HG03521 (cell line): ENCODE measurements around the gene KCNQ1.

ENCODE experiments used
- ATAC-seq: cut with Tn5 transposase; IDR thresholded peaks from one replicate; pipeline ENCODE4 v1.9.1; 2021; ENCODE audit warnings: mild to moderate bottlenecking, moderate library complexity; ENCODE audit not compliant: unreplicated experiment

The KCNQ1 gene

GRCh38 chr11:2459016-2459725, 14.4 kb downstream of the KCNQ1 start:
- no peak for ATAC-seq

DNA sequence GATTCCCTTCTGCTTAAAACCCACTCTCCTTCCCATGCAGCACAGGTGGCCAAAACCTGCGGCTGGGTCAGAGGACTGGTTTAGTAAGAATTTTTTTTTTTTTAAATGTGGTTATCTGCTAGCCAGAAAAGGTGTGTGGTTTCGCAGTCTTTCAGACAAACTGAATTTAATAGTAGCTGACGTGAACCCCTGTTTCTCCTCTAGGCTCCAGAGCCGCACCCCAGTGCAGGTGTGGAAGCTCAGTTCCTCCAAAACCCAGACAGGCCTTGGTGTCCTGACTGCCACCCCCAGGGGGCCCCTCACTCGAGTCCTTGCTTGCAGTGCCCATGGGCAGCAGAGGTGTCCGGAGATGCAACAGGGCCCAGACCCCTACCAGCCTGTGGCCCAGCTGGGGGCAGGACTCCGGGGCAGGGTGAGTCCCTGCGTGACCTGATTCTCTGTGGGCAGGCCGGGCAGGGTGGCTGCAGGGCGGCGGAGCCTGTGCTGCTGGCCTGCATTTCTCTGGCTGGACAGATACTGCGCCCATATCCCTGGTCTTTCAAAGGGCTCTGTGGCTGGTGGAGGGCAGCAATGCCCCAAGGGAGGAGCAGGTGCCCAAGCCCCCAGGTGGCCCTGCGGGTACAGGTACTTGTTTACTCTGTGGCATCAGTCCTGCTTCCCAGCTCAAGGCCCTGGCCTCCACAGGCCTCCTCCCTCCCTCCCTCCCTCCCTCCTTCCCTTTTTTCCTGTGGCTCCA, 15.2 kb downstream of the KCNQ1 start:
- no peak for ATAC-seq

GRCh38 chr11:2460540-2461252, 15.9 kb downstream of the KCNQ1 start:
- ATAC-seq: no peak

DNA sequence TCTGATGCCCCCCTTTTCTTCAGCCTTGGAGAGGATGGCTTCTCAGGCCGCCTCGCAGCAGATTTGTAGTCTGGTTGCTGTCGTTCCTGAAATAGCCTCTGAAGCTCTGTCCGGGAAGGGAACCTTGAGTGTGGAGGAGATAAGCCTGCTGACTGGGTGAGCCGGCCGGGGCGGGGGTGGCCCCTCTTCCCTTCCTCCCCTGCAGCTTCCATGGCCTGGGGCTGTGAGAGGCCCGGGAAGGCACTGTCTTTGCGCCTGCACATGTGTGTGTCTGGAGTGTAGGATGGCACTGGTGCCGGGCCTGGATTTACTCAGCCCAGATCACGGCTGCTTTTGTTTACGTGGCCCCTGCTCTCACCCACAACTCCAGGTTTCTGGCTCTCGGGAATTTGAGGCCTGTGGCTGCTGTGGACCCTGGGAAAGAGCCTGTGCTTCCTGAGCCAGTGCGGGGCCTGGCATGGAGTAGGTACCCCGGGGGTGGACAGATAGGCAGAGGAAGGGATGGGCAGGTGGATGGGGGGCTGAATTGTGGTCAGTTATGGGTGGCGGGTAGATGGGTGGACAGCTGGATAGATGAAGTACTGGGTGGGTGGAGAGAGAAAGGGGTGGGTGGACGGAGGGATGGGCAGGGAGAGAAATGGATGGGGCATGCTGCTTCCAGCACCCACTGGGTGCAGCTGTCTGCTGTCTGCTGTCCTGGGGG, 16.6 kb downstream of the KCNQ1 start:
- ATAC-seq: no peak

- no peak for ATAC-seq
Observed at GRCh38 chr11:2461956-2462542, 17.2 kb downstream of the KCNQ1 start.

DNA sequence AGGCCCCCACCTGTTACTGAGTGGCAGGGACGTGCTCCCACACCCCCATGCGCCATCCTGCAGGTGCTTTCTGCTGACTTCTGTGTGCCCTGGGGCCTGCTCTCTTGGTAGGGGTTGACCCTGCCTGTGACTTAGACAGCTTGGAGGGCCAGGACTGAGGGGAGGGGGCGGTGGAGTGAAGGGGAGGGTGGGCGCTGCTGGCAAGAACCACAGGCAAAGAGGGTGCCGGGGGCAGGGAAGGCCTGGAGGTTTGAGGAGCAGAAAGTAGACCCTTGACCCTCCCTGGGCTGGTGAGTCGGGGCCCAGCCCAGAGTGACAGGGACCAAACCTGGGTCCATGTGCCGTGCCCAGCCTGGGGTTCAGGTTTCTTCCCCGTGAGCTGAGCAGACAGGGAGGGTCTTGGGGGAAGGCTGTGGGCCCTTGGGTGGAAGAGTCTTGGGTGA, 17.8 kb downstream of the KCNQ1 start:
- no peak for ATAC-seq

DNA sequence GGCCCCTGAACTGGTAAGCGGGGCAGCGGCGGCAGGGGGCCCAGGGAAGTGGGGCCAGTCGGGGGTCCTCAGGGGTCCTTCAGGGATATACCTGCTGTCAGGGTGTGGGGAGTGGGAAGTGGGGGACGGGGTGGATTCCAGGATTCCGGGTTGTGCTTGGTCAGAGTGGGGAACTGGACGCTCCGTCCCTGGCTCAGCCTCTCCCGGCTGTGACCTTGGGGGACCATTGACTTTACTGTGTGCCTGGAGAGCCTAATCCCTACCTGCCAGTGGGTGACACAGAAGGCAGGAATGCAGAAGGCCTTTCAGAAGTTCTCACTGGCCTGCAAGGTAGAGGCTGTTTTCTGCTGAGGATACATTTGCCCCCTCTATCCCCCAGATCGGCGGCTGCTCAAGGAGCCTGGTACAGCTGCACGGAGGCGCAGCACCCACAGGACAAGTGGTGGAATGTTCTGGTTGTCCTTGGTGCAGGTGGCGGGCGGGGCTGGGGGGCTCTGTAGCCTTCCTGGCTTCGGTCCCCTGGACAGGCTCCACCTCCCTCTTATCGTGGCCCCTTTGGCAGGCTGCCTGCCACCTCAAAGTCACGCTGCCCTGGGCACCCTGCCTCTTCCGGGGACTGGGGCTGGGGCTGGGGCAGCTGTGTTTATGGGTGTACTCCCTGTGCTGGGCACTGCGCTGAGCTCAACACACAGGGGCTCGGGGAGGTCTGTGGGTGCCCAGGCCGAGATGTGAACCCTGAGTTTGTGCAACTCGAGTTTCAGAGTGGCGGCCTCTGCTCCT, 18.4 kb downstream of the KCNQ1 start:
- ATAC-seq: no peak

- ATAC-seq: no peak
Observed at GRCh38 chr11:2463766-2464277, 19.0 kb downstream of the KCNQ1 start.

DNA sequence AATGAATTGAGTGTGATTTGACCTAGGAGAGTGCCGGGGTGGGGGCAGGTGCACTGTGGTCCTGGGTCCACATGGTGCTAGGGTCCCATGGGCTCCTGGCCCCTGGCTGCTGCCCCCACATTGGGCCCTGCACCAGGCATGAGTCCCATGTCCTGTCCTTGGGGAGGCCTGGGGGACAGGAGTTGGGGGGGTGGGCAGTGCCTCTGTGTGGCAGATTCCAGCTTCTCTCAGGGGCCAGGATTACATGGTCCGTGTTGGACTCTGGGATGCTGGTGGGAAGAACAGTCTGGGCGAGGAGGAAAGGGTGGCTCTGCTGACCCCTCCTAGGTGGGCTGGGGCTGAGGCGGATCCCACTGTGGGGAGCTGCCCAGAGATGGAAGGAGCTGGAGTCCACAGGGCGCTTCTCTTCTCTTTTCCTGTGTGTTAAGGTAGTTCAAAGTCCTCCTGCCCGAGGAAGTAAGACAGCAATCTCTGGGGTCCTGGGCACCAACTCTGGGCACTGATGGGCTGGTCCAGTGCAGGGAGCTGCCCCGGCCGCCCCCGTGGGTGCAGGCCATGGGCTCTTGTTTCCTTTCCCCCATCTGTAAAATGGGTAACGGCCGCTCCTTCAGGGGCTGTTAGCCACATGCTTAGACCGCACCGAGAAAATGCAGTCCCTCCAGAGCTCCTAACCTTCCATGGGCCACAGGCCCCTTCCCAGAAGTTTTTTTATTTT, 19.8 kb downstream of the KCNQ1 start:
- ATAC-seq: no peak

DNA sequence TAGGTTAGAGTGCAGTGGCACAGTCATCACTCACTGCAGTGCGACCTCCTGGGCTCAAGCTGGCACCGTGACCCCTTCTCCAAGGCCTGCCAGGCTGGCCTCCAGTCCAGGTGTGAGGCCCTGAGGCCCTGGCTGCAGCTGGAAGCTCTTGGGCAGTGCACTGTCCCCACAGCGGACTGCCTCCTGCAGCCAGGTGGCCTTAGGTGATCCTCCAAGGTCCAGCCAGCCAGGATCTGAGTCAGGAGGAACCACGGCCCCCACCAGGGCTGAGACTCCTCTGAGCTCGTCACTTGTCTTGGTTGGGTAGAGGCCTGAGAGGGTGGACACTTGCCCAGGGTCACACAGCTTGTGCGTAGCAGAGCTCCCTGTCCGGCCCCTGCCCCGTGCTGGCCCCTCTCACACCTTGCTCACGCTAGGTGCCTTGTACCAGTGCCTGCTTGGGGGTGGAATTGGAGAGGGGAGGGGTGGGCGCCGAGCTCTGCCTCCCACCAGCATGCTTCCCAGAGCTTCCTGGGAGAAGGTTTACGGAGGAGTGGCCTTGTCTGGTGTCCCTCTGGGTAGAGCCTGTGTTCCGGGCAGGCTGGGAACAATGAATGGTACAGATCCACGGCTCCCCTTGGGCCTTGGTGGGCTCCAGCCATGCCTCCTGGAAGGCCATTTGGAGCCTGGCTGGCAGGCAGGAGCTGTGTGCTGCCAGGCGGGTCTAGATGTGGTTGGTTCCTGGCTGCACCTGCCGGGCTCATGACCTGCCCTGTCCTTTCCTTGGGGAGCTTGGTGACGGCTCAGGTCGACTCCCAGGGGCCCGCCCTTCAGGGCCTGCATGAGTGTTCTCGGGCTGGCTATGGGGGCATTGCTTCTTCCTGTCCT, 20.6 kb downstream of the KCNQ1 start:
- ATAC-seq: no peak

DNA sequence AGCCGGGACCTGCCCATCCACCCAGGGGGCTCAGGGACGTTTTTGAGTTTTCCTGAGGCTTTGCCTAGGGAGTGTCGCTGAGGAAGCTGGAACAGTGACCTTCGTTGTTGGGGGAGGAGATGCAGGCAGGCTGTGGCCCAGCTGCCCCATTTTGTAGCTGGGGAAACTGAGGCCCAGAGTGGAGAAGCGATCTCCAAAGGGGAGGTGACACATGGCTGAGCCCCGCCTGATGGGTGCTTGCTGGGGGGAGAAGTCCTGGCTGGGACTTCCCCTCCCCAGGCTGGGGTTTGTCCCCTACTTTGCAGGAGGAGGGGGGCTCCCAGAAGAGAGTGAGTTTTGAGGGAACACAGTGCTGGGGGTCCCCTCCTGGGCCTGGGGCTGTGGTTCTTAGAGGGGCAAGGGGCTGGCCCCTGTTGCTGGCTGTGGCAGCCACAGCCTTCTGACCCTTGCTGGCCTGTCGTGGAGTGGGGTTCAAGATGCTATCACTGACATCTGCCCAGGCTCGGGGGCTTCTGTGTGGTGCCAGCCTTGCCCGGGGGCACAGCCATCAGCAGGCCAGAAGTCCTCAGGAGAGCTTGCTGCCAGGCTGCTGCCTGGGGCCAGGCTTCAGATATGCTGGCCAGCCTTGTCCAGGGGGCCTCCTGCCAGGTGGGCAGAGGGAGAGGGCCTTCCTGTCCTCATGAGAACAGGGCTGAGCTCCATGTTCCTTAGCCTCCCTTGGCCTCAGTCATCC, 21.4 kb downstream of the KCNQ1 start:
- ATAC-seq: no peak

DNA sequence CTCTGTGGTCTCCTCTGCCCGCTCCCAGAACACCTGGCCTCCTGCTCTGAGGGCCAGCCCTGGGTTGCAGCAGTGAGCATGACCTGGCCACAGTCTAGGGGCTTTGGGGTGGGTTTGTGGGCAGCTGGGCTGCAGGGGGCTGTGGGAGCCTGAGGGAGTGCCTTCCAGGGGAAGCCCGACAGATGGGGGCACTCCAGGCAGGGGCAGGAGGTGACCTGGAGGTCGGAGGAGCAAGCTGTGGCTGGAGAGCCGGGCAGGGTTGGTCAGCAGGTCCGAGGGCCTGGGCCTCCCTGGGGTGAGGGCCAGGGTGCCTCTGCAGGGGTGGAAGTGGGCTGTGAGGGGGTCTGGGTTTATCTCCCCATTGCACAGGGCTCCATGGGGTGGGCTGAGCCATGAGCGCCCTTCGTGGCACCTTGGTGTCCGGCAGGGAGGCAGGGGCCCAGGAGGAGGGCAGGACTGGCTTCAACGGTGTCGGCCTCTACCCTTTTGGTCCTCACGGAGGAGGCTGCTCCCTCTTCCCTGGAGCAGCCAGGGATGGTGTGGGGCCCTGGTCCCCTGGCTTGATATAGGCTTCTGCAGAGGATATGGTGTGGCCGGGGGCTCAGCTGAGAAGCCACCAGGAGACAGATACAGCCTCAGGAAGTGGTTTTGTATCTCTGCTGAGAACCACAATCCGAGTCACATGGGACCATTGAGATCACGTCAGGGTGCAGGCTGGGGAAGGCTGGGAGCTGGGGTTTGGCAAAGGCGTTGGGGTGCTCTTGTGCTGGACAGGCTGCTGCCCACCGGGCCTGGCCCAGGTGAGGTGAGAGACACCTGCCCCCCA, 22.3 kb downstream of the KCNQ1 start:
- ATAC-seq: no peak

- no peak for ATAC-seq
Observed at GRCh38 chr11:2467695-2468055, 22.9 kb downstream of the KCNQ1 start.

DNA sequence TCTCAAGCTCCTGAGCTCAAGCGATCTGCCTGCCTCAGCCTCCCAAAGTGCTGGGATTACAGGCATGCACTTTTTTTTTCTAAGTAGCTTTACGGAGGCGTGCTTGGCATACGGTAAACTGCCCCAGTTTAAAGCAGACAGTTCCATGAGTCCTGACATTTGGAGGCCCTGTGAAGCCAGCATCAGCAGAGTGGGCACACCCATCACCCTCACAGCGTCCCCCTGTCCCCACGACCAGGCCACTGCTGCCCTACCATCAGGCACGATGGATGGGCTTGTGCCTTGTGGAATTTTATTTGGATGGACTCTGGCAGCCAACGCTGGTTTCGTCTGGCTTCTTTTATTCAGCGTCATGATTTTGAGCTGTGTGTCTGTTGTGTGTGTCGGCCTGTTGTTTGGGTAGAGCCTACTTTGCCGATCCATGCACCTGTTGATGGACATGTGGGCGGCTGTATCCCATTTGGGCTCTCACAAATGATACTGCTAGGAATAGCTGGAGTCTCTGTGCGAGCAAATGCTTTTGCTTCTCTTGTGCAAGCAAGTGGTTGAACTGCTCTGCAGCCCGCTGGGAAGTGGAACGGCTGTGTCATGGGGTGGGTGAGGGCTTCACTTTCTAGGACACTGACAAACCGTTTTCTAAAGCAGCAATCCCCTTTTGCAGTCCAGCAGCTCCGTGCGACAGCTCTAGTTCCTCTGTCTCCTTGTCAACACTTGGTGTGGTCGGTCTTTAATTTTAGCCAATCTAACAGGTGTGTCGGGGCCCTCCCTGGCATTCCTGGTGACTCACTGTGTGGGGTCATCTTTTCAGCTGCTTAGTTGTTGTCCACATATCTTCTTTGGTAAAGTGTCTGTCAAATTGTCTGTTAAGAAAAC, 23.8 kb downstream of the KCNQ1 start:
- ATAC-seq: no peak

DNA sequence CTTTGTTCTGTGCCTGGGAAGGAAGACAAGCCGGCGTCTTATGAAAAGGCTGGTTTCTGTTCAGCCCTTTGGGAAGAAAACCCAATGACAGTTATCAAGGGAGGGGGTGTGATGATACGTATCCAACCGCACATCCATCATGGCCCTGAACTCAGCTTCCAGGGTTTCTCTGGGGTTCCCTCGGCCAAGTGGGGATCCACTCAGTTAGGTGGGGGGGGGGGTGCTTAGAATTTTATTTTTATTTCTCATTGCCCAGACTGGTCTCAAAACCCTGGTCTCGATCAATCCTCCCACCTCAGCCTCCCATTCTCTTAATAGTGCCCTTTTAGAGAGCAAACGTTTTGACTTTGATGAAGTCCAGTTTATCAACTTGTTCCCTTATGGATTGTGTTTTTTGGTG, 25.7 kb downstream of the KCNQ1 start:
- ATAC-seq: no peak
